Retinal pigment epithelial cell (primary cell): ENCODE measurements around the gene LCN12.

Source experiments
- DNase-seq: peaks from one replicate; pipeline ENCODE4 v3.0.0-alpha.2; 2010; ENCODE audit warnings: low read depth
- H3K4me3 ChIP-seq: 2 replicates; pipeline ENCODE4 v1.5.1; 2011; ENCODE audit warnings: mild to moderate bottlenecking, low read length, control low read depth, moderate library complexity
- CTCF ChIP-seq: conservative IDR thresholded peaks from 2 replicates; pipeline ENCODE4 v1.5.1; 2011; ENCODE audit warnings: low read depth, low read length, control low read depth, inconsistent platforms

The LCN12 gene

GRCh38 chr9:136983167-136983566 lies 31.1 kb downstream of the LCN12 start:
- no peak overlapping the region for H3K4me3 ChIP-seq
- no peak for DNase-seq
- TF ChIP-seq CTCF = no peak

- no peak overlapping the region for H3K4me3 ChIP-seq
- TF ChIP-seq CTCF = no peak
- DNase-seq = no peak
These were observed 31.7 kb downstream of the LCN12 start for GRCh38 chr9:136983656-136984314.

- H3K4me3 ChIP-seq = no peak overlapping the region
- TF ChIP-seq CTCF = no peak
- DNase-seq = no peak
These were observed 32.5 kb downstream of the LCN12 start for GRCh38 chr9:136984464-136985026.

GRCh38 chr9:136985027-136985602 lies 33.0 kb downstream of the LCN12 start:
- no peak for TF ChIP-seq CTCF
- H3K4me3 ChIP-seq = no peak overlapping the region

GRCh38 chr9:136985853-136986252 lies 33.8 kb downstream of the LCN12 start:
- no peak for TF ChIP-seq CTCF
- DNase-seq = no peak
- no peak overlapping the region for H3K4me3 ChIP-seq

More at GRCh38 chr9:136985027-136985602, 33.0 kb downstream of the LCN12 start:
- DNase-seq = no peak

GRCh38 chr9:136988872-136989271 lies 36.8 kb downstream of the LCN12 start:
- no peak for TF ChIP-seq CTCF
- no peak overlapping the region for H3K4me3 ChIP-seq
- DNase-seq = no peak
